Mesendoderm (in vitro differentiated cells): ENCODE measurements around the gene NCAPD3.

Experiments
- DNase-seq: peaks from one replicate; pipeline ENCODE4 v3.0.0; 2013
- H2AK5ac ChIP-seq: 2 replicates; pipeline ENCODE4 v1.6.1; 2013; ENCODE audit warnings: low read length, inconsistent platforms
- H2BK120ac ChIP-seq: 2 replicates; pipeline ENCODE4 v1.6.1; 2013; ENCODE audit warnings: low read depth, mild to moderate bottlenecking, low read length, moderate library complexity, mixed read lengths
- H2BK15ac ChIP-seq: replicated peaks from 2 replicates; pipeline ENCODE4 v1.6.1; 2013; ENCODE audit warnings: low read depth, mild to moderate bottlenecking, moderate library complexity
- H2BK5ac ChIP-seq: 2 replicates; pipeline ENCODE4 v1.6.1; 2013; ENCODE audit warnings: low read length, inconsistent platforms
- H3K18ac ChIP-seq: 2 replicates; pipeline ENCODE4 v1.6.1; 2013; ENCODE audit warnings: mild to moderate bottlenecking, low read length, mixed read lengths
- H3K23ac ChIP-seq: one replicate; pipeline ENCODE4 v1.6.1; 2013; ENCODE audit warnings: low read length
- H3K27ac ChIP-seq: 2 replicates; pipeline ENCODE4 v1.5.1; 2013; ENCODE audit warnings: low read depth, mild to moderate bottlenecking, inconsistent platforms, low read length, moderate library complexity
- H3K27me3 ChIP-seq: 2 replicates; pipeline ENCODE4 v1.6.1; 2013; ENCODE audit warnings: low read length, control low read depth, mild to moderate bottlenecking, inconsistent platforms; ENCODE audit not compliant: insufficient read depth, poor library complexity
- H3K36me3 ChIP-seq: 2 replicates; pipeline ENCODE4 v1.6.1; 2013; ENCODE audit warnings: low read length, inconsistent platforms; ENCODE audit not compliant: control insufficient read depth, insufficient read depth
- H3K4ac ChIP-seq: one replicate; pipeline ENCODE4 v1.6.1; 2013; ENCODE audit warnings: low read depth, mild to moderate bottlenecking, low read length, moderate library complexity
- H3K4me1 ChIP-seq: 2 replicates; pipeline ENCODE4 v1.6.1; 2013; ENCODE audit warnings: low read depth, low read length, inconsistent platforms; ENCODE audit not compliant: control insufficient read depth
- H3K4me2 ChIP-seq: 2 replicates; pipeline ENCODE4 v1.6.1; 2013; ENCODE audit warnings: low read length
- H3K4me3 ChIP-seq: 2 replicates; pipeline ENCODE4 v1.5.1; 2013; ENCODE audit warnings: mild to moderate bottlenecking, low read length
- H3K56ac ChIP-seq: one replicate; pipeline ENCODE4 v1.6.1; 2013; ENCODE audit warnings: low read length
- H3K79me1 ChIP-seq: 2 replicates; pipeline ENCODE4 v1.6.1; 2013; ENCODE audit warnings: low read length, inconsistent platforms
- H3K79me2 ChIP-seq: 2 replicates; pipeline ENCODE4 v1.6.1; 2013; ENCODE audit warnings: mild to moderate bottlenecking, low read length; ENCODE audit not compliant: control insufficient read depth, insufficient read depth
- H3K9ac ChIP-seq: 2 replicates; pipeline ENCODE4 v1.6.1; 2013; ENCODE audit warnings: low read length, inconsistent platforms
- H4K5ac ChIP-seq: one replicate; pipeline ENCODE4 v1.6.1; 2013; ENCODE audit warnings: low read length
- H4K8ac ChIP-seq: one replicate; pipeline ENCODE4 v1.6.1; 2013; ENCODE audit warnings: low read depth, mild to moderate bottlenecking, control low read depth, low read length, moderate library complexity
- WGBS: extraction: QIAGEN DNeasy Blood & Tissue Kit; methylation state at CpG from one replicate; pipeline ENCODE4 v1.1.7; 2013; ENCODE audit warnings: low lambda C conversion rate, missing lambda C conversion rate; ENCODE audit not compliant: insufficient coverage; ENCODE audit errors: extremely low coverage; 5-methylcytosine and 5-hydroxymethylcytosine counted together

The NCAPD3 gene

DNA sequence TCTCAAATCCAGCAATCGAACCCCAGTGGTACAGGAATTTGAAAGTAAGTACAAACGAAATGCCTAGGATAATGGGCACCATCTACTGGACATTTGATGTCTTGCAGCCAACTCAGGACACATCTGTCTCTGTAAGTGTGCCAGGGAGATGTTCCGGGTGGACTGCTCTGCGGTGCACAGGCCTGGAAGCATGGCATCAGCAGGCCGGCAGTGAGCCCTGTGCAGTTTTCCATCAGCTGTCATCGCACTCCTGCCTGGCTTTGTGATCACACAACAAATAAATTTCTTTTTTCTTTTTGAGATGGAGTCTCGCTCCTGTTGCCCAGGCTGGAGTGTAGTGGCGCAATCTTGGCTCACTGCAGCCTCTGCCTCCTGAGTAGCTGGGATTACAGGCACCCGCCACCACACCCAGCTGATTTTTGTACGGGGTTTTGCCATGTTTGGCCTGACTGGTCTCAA is 83.9 kb downstream of the NCAPD3 start:
- no peak overlapping the region for H2BK5ac ChIP-seq
- no CpG with 5 or more reads among the region's 10 CpGs for WGBS

GRCh38 chr11:134139303-134139872 is 84.4 kb downstream of the NCAPD3 start:
- H4K5ac ChIP-seq = no peak overlapping the region
- no peaks in the 10 kb centered on the region for H3K79me2 ChIP-seq
- H3K79me1 ChIP-seq = peaks cover 2% of the 10 kb centered on the region
- no peak for DNase-seq
- no peaks in the 10 kb centered on the region for H3K27me3 ChIP-seq
- no peak overlapping the region for H3K56ac ChIP-seq
- H4K8ac ChIP-seq = no peak overlapping the region
- no peak overlapping the region for H3K4me3 ChIP-seq
- H2AK5ac ChIP-seq = no peak overlapping the region
- no peak overlapping the region for H3K4me2 ChIP-seq
- no peak overlapping the region for H3K9ac ChIP-seq
- H3K27ac ChIP-seq = no peak overlapping the region
- H3K4me1 ChIP-seq = no peaks in the 10 kb centered on the region
- H3K18ac ChIP-seq = no peak overlapping the region
- no peak overlapping the region for H3K4ac ChIP-seq
- no peak overlapping the region for H2BK15ac ChIP-seq
- H3K23ac ChIP-seq = no peak overlapping the region
- no peaks in the 10 kb centered on the region for H3K36me3 ChIP-seq
- H2BK120ac ChIP-seq = no peak overlapping the region
- no CpG with 5 or more reads among the region's 12 CpGs for WGBS
- H2BK5ac ChIP-seq = no peak overlapping the region

More for the DNA sequence above, 83.9 kb downstream of the NCAPD3 start:
- no peak overlapping the region for H4K5ac ChIP-seq
- no peak overlapping the region for H3K4me3 ChIP-seq
- H3K4me1 ChIP-seq = no peaks in the 10 kb centered on the region
- H3K4ac ChIP-seq = no peak overlapping the region
- H3K79me2 ChIP-seq = no peaks in the 10 kb centered on the region
- no peak overlapping the region for H2BK120ac ChIP-seq
- no peak overlapping the region for H3K9ac ChIP-seq
- H3K79me1 ChIP-seq = peaks cover 2% of the 10 kb centered on the region
- H3K36me3 ChIP-seq = no peaks in the 10 kb centered on the region
- H4K8ac ChIP-seq = no peak overlapping the region
- H3K18ac ChIP-seq = no peak overlapping the region
- H3K27ac ChIP-seq = no peak overlapping the region
- no peak overlapping the region for H3K4me2 ChIP-seq
- DNase-seq = peak; percentile 80
- no peak overlapping the region for H3K23ac ChIP-seq
- no peak overlapping the region for H2BK15ac ChIP-seq
- H3K27me3 ChIP-seq = no peaks in the 10 kb centered on the region
- H2AK5ac ChIP-seq = no peak overlapping the region
- H3K56ac ChIP-seq = no peak overlapping the region

GRCh38 chr11:134138376-134138775 is 85.4 kb downstream of the NCAPD3 start:
- H3K79me1 ChIP-seq = peaks cover 2% of the 10 kb centered on the region
- no peak overlapping the region for H3K9ac ChIP-seq
- H3K56ac ChIP-seq = no peak overlapping the region
- no peaks in the 10 kb centered on the region for H3K36me3 ChIP-seq
- H3K4me2 ChIP-seq = no peak overlapping the region
- H3K4me1 ChIP-seq = no peaks in the 10 kb centered on the region
- no CpG with 5 or more reads among the region's 9 CpGs for WGBS
- H3K23ac ChIP-seq = no peak overlapping the region
- H3K18ac ChIP-seq = no peak overlapping the region
- H4K8ac ChIP-seq = no peak overlapping the region
- no peaks in the 10 kb centered on the region for H3K79me2 ChIP-seq
- H2BK15ac ChIP-seq = no peak overlapping the region
- H3K27ac ChIP-seq = no peak overlapping the region
- no peak overlapping the region for H3K4me3 ChIP-seq
- no peak overlapping the region for H4K5ac ChIP-seq
- H3K4ac ChIP-seq = no peak overlapping the region
- H2BK120ac ChIP-seq = no peak overlapping the region
- no peak for DNase-seq
- H2BK5ac ChIP-seq = no peak overlapping the region
- no peak overlapping the region for H2AK5ac ChIP-seq
- no peaks in the 10 kb centered on the region for H3K27me3 ChIP-seq

DNA sequence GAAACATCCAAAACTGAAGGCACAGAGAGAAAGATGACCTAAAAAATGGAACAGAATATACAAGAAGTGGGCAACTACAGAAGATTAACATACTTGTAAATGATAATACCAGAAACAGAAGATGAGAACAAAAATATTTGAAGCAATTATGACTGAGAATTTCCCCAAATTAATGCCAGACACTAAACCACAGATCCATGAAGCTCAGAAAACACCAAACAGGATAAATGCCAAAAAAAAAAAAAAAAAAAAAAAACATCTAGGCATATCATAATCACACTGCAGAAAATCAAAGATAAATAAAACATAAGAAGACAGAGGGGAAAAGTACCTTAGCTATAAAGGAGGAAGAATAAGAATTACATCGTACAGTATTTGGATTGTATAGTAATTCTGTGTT is 89.6 kb downstream of the NCAPD3 start:
- H3K4ac ChIP-seq = no peak overlapping the region
- H3K23ac ChIP-seq = no peak overlapping the region
- H2BK5ac ChIP-seq = no peak overlapping the region
- H3K27ac ChIP-seq = no peak overlapping the region
- H4K5ac ChIP-seq = no peak overlapping the region
- no peak overlapping the region for H2AK5ac ChIP-seq
- H2BK120ac ChIP-seq = no peak overlapping the region
- no peaks in the 10 kb centered on the region for H3K27me3 ChIP-seq
- no peak overlapping the region for H2BK15ac ChIP-seq
- H3K9ac ChIP-seq = no peak overlapping the region
- no CpG with 5 or more reads among the region's 1 CpG for WGBS
- no peak overlapping the region for H4K8ac ChIP-seq
- peaks cover 2% of the 10 kb centered on the region for H3K79me1 ChIP-seq
- no peak overlapping the region for H3K4me3 ChIP-seq
- no peak overlapping the region for H3K18ac ChIP-seq
- H3K36me3 ChIP-seq = no peaks in the 10 kb centered on the region
- H3K4me1 ChIP-seq = no peaks in the 10 kb centered on the region
- no peak overlapping the region for H3K4me2 ChIP-seq
- DNase-seq = no peak
- H3K56ac ChIP-seq = no peak overlapping the region
- H3K79me2 ChIP-seq = no peaks in the 10 kb centered on the region

DNA sequence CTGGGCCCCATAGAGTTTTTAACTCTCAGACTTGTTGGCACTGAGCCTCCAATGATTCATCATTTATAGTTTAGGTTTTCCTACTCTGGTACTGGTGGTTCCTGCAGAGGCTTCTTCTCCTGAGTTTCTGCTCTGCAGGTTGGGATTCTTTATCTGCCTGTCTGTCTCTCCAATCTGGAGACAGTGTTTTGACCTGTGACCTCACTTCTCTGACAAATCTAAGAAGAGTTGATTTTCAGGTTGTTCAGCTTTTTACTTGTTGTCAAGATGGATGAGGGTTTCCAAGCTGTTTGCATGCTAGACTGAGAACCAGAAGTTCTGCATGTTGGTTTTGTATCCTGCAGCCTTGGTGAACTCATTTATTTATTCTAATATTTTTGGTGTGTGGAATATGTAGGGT is 91.0 kb downstream of the NCAPD3 start:
- Histone ChIP-seq H4K5ac (no peak overlapping the region), H3K18ac (no peak overlapping the region), H3K79me1 (peaks cover 2% of the 10 kb centered on the region), H2BK120ac (no peak overlapping the region), H3K36me3 (no peaks in the 10 kb centered on the region), H2BK5ac (no peak overlapping the region), H3K27ac (no peak overlapping the region), H3K9ac (no peak overlapping the region), H3K27me3 (no peaks in the 10 kb centered on the region), H2AK5ac (no peak overlapping the region), H3K4ac (no peak overlapping the region), H4K8ac (no peak overlapping the region), H2BK15ac (no peak overlapping the region), H3K4me2 (no peak overlapping the region), H3K23ac (no peak overlapping the region), H3K79me2 (no peaks in the 10 kb centered on the region), H3K56ac (no peak overlapping the region), H3K4me1 (no peaks in the 10 kb centered on the region), H3K4me3 (no peak overlapping the region)
- no peak for DNase-seq

GRCh38 chr11:134131628-134132244 is 92.0 kb downstream of the NCAPD3 start:
- H3K4me3 ChIP-seq = no peak overlapping the region
- no peak overlapping the region for H2BK5ac ChIP-seq
- no peak overlapping the region for H3K23ac ChIP-seq
- H3K56ac ChIP-seq = no peak overlapping the region
- no peak overlapping the region for H3K4me2 ChIP-seq
- DNase-seq = no peak
- no peak overlapping the region for H2BK120ac ChIP-seq
- H3K4me1 ChIP-seq = no peaks in the 10 kb centered on the region
- no peak overlapping the region for H3K9ac ChIP-seq
- H3K27me3 ChIP-seq = no peaks in the 10 kb centered on the region
- no CpG with 5 or more reads among the region's 2 CpGs for WGBS
- no peak overlapping the region for H4K5ac ChIP-seq
- H3K79me2 ChIP-seq = no peaks in the 10 kb centered on the region
- H2AK5ac ChIP-seq = no peak overlapping the region
- no peak overlapping the region for H3K4ac ChIP-seq
- peaks cover 2% of the 10 kb centered on the region for H3K79me1 ChIP-seq
- no peak overlapping the region for H4K8ac ChIP-seq
- H2BK15ac ChIP-seq = no peak overlapping the region
- no peak overlapping the region for H3K27ac ChIP-seq
- H3K18ac ChIP-seq = no peak overlapping the region
- no peaks in the 10 kb centered on the region for H3K36me3 ChIP-seq
